ENCODE data around the gene TTYH3.

TTYH3 gene

GRCh38 chr7:2713978-2714377, 82.2 kb downstream of the TTYH3 start:
- H3K4me3 ChIP-seq (replicated peaks; ENCODE audit: low read depth, low read length) = no peak overlapping the region
- TF ChIP-seq CTCF (IDR thresholded peaks at IDR 0.05; ENCODE audit: low read depth, low read length, missing control alignments) = no peak
- no peak for DNase-seq (ENCODE audit: extremely low read depth, low read depth)

Measured in HFF-Myc (cell line).